Measurements from ENCODE around the gene TACC2.

DNA sequence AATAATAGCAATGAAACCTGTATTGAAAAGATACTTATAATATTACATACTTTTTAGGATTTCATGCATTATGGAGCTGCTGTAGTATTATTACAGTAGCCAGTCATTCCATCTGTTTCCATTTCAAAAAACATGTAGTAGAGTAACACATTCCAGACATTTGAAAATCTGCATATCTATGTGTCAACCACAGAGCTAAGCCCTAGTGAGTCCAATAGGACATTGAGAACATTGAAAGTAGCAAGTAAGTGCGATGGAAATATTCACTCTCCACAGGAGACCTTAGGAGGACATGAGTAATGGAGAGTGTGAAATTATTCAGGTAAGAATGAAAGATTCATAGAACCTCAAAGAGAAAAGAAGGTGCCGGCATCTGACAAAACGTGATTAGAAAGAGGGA lies 29.3 kb upstream of the TACC2 start:
- TF ChIP-seq, protein P1, sequence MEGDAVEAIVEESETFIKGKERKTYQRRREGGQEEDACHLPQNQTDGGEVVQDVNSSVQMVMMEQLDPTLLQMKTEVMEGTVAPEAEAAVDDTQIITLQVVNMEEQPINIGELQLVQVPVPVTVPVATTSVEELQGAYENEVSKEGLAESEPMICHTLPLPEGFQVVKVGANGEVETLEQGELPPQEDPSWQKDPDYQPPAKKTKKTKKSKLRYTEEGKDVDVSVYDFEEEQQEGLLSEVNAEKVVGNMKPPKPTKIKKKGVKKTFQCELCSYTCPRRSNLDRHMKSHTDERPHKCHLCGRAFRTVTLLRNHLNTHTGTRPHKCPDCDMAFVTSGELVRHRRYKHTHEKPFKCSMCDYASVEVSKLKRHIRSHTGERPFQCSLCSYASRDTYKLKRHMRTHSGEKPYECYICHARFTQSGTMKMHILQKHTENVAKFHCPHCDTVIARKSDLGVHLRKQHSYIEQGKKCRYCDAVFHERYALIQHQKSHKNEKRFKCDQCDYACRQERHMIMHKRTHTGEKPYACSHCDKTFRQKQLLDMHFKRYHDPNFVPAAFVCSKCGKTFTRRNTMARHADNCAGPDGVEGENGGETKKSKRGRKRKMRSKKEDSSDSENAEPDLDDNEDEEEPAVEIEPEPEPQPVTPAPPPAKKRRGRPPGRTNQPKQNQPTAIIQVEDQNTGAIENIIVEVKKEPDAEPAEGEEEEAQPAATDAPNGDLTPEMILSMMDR (conservative IDR thresholded peaks at IDR 0.05; ENCODE audit: low read length) = no peak
- TF ChIP-seq EZH2phosphoT487 (IDR thresholded peaks at IDR 0.05; ENCODE audit: borderline replicate concordance, low read depth, low read length) = no peak

Measured in OCI-LY7 (cell line).